ENCODE data around the gene KCNQ1. TPM values are rescaled to one million over a fixed set of nuclear protein-coding genes. Genes with fewer than 3 reads are reported as not detected.

KCNQ1 gene
- total RNA-seq, 1 donor from 2014 or later = 52.9 TPM

- Histone ChIP-seq H3K9me3 (no peaks in the 10 kb centered on the region), H3K27me3 (no peaks in the 10 kb centered on the region), H3K36me3 (no peaks in the 10 kb centered on the region), H3K4me1 (no peaks in the 10 kb centered on the region), H3K27ac (no peak overlapping the region), H3K4me3 (no peak overlapping the region)
- intact Hi-C loops (cut with DNase I) = no loop called here
- no peak for TF ChIP-seq CTCF (IDR thresholded peaks at IDR 0.05)
- ATAC-seq = no peak
- DNase-seq = peak; percentile 56
Measured at GRCh38 chr11:2750682-2751522, 306.1 kb downstream of the KCNQ1 start.

GRCh38 chr11:2751523-2752203, 306.9 kb downstream of the KCNQ1 start:
- ATAC-seq = no peak
- intact Hi-C loops (cut with DNase I) = no loop called here
- peak; percentile 59 for DNase-seq
- Histone ChIP-seq H3K27me3 (no peaks in the 10 kb centered on the region), H3K4me1 (no peaks in the 10 kb centered on the region), H3K27ac (no peak overlapping the region), H3K4me3 (no peak overlapping the region), H3K36me3 (no peaks in the 10 kb centered on the region), H3K9me3 (peaks cover 3% of the 10 kb centered on the region)
- no peak for TF ChIP-seq CTCF (IDR thresholded peaks at IDR 0.05)

GRCh38 chr11:2752204-2752770, 307.5 kb downstream of the KCNQ1 start:
- H3K4me1 ChIP-seq = no peaks in the 10 kb centered on the region
- no peaks in the 10 kb centered on the region for H3K27me3 ChIP-seq
- no peak for ATAC-seq
- intact Hi-C loops (cut with DNase I) = no loop called here
- no peaks in the 10 kb centered on the region for H3K36me3 ChIP-seq
- no peak overlapping the region for H3K27ac ChIP-seq
- no peak overlapping the region for H3K4me3 ChIP-seq
- H3K9me3 ChIP-seq = peaks cover 5% of the 10 kb centered on the region
- DNase-seq = peak; percentile 23
- no peak for TF ChIP-seq CTCF (IDR thresholded peaks at IDR 0.05)

- Histone ChIP-seq H3K27ac (no peak overlapping the region), H3K4me3 (no peak overlapping the region), H3K27me3 (no peaks in the 10 kb centered on the region), H3K4me1 (no peaks in the 10 kb centered on the region), H3K9me3 (peaks cover 5% of the 10 kb centered on the region), H3K36me3 (no peaks in the 10 kb centered on the region)
- ATAC-seq = no peak
- peak; percentile 29 for DNase-seq
- intact Hi-C loops (cut with DNase I) = no loop called here
- TF ChIP-seq CTCF (IDR thresholded peaks at IDR 0.05) = no peak
Measured at GRCh38 chr11:2752923-2753322, 308.1 kb downstream of the KCNQ1 start.

- ATAC-seq (no peak), DNase-seq (peak; percentile 16)
- no peak overlapping the region for H3K27ac ChIP-seq
- no peaks in the 10 kb centered on the region for H3K4me1 ChIP-seq
- H3K9me3 ChIP-seq = peaks cover 5% of the 10 kb centered on the region
- TF ChIP-seq CTCF (IDR thresholded peaks at IDR 0.05) = no peak
- no peak overlapping the region for H3K4me3 ChIP-seq
- no peaks in the 10 kb centered on the region for H3K36me3 ChIP-seq
- no peaks in the 10 kb centered on the region for H3K27me3 ChIP-seq
- intact Hi-C loops (cut with DNase I) = no loop called here
Measured at GRCh38 chr11:2754008-2754407, 309.2 kb downstream of the KCNQ1 start.

Measured in upper lobe of right lung (tissue), 1 donor.